LNCAP (cell line): ENCODE results near the gene SLC22A8.

Source experiments
- CTCF ChIP-seq: fragments of 450-650 bp; IDR thresholded peaks from 2 replicates; pipeline ENCODE4 v1.5.1; 2017; ENCODE audit warnings: mild to moderate bottlenecking

Gene SLC22A8

GRCh38 chr11:62948765-62949320 lies 66.8 kb downstream of the SLC22A8 start:
- no peak for TF ChIP-seq CTCF
